Heart right ventricle (tissue), 16 donors: ENCODE data around the gene KIF26B. TPM values are rescaled to one million over a fixed set of nuclear protein-coding genes. Genes with fewer than 3 reads are reported as not detected.

ENCODE experiments used
- ATAC-seq, 8 donors: fragments of 200-7000 bp; cut with Tn5 transposase; one replicate each; pipeline ENCODE4 v1.9.1; 2020; ENCODE audit warnings: mild to moderate bottlenecking in 8 of 8, moderate library complexity in 8 of 8, moderate number of reproducible peaks in 1 of 8
- DNase-seq, 2 donors: peaks; one replicate each; pipeline ENCODE4 v3.0.0-alpha.2; 2020
- H3K27ac ChIP-seq, 10 donors: fragments of 200-600 bp; sonication (generic) in 2 of 10; one replicate each; pipeline versions ENCODE4 v1.5.0 to v1.8.0; 2020 to 2022; ENCODE audit warnings: mild to moderate bottlenecking in 3 of 10
- H3K27me3 ChIP-seq, 7 donors: fragments of 200-600 bp; one replicate each; pipeline ENCODE4 v1.8.0; 2021 to 2022; ENCODE audit warnings: mild to moderate bottlenecking in 2 of 7
- H3K36me3 ChIP-seq, 9 donors: fragments of 200-600 bp; sonication (generic) in 1 of 9; one replicate each; pipeline versions ENCODE4 v1.5.0 to v1.8.0; 2020 to 2022; ENCODE audit warnings: mild to moderate bottlenecking in 2 of 9
- H3K4me1 ChIP-seq, 9 donors: fragments of 200-600 bp; sonication (generic) in 1 of 9; one replicate each; pipeline versions ENCODE4 v1.5.0 to v1.8.0; 2020 to 2022; ENCODE audit warnings: mild to moderate bottlenecking in 4 of 9
- H3K4me3 ChIP-seq, 10 donors: fragments of 200-600 bp; sonication (generic) in 2 of 10; one replicate each; pipeline versions ENCODE4 v1.5.0 to v1.8.0; 2020 to 2022; ENCODE audit warnings: mild to moderate bottlenecking in 7 of 10, moderate library complexity in 2 of 10
- H3K9me3 ChIP-seq, 11 donors: fragments of 200-600 bp in 10 of 11; sonication (generic) in 2 of 11; one replicate each; pipeline versions ENCODE4 v1.5.0 to v1.8.0; 2013 to 2022; ENCODE audit warnings: mild to moderate bottlenecking in 2 of 11, control low read depth in 1 of 11, moderate library complexity in 1 of 11
- CTCF ChIP-seq, 9 donors: fragments of 200-600 bp; sonication (generic) in 2 of 9; IDR thresholded peaks; one replicate each; pipeline versions ENCODE4 v1.5.0 to v1.8.0; 2021 to 2022; ENCODE audit warnings: antibody characterized with exemption in 9 of 9, mild to moderate bottlenecking in 5 of 9, moderate library complexity in 1 of 9
- WGBS, 2 donors: extraction: QIAGEN DNeasy Blood & Tissue Kit; methylation state at CpG; one replicate each; pipeline ENCODE4 v1.1.7; 2013; ENCODE audit warnings: inconsistent platforms in 1 of 2; 5-methylcytosine and 5-hydroxymethylcytosine counted together
- intact Hi-C, 10 donors: fragments of 100-400 bp; cut with DNase I; formaldehyde crosslinking; loops; one replicate each; pipeline versions ENCODE4 v1.11.1 to v1.14.2; 2022
- polyA plus RNA-seq, 2 donors: library from polyadenylated mRNA; stranded (reverse); fragments of 200-250 nt; gene quantifications; one replicate each; pipeline ENCODE4 v1.2.3, GENCODE V29; 2013
- total RNA-seq, 10 donors: library from RNA; stranded (reverse); fragmentation: NEBNext Ultra II Directional in 3 of 10; extraction: Animal tissue kit (Norgen Biotek cat#: 25700) in 3 of 10; gene quantifications; one replicate each; pipeline versions ENCODE4 v1.2.1 to v1.2.4, GENCODE V29; 2021 to 2023
- donor health status: Arrhythmogenic right ventricular cardiomyopathy.
- donor health status: ischemic (EF 13 %, LVEDD 7.1; RV severe dilation, severe dysfunction).
- donor health status: healthy with polysubstance abuse.
- donor health status: DM: no; HTN: yes; CAD: no.
- donor health status: DM: no; HTN: no; CAD: no.
- donor health status: ischemic (EF 25% LVEDD 6.9; RV normal size, moderate dysfunction).
- donor health status: ischemic (EF 25% LVEDD 5.7; RV mildly dilated, moderate dysfunction).
- donor health status: healthy.
- donor health status: DM: yes; HTN: yes; CAD: no.
- donor health status: Ischemic cardiomyopathy.
- donor health status: ischemic (EF 35%, LVEDD 5.7; RV mildly dilated, moderate dysfunction).
- donor health status: nonischemic (EF 11% LVEDD 7.7; RV severe dilation, severe dysfunction).
- donor health status: DM: yes; HTN: yes; CAD: no.
- donor health status: PGD.
- donor health status: ischemic (EF 29% LVEDD 5.4; RV normal size, mild dysfunction).
- donor health status: nonischemic (EF 23%, LVEDD 6.1; RV moderate dilation, normal function).

KIF26B gene
- total and polyA plus RNA-seq, 12 donors = 0.66 to 8.8 (median 2.8) TPM

GRCh38 chr1:245458234-245458633 is 303.4 kb downstream of the KIF26B start:
- no peak for TF ChIP-seq CTCF (IDR thresholded peaks at IDR 0.05)
- Histone ChIP-seq H3K9me3 (no peaks in the 10 kb centered on the region), H3K4me3 (no peak overlapping the region), H3K4me1 (peaks cover 0 to 16% (median 0%) of the 10 kb centered on the region in 9 donors), H3K36me3 (no peaks in the 10 kb centered on the region), H3K27me3 (peaks cover 0 to 30% (median 6%) of the 10 kb centered on the region in 7 donors), H3K27ac (no peak overlapping the region)
- 90% methylated on average over 7 of the region's 7 CpGs for WGBS, 2 donors
- intact Hi-C loops = no loop called here
- DNase-seq = no peak
- no peak for ATAC-seq

- Histone ChIP-seq H3K4me3 (no peak overlapping the region), H3K36me3 (no peaks in the 10 kb centered on the region), H3K9me3 (no peaks in the 10 kb centered on the region), H3K27me3 (peaks cover 0 to 30% (median 6%) of the 10 kb centered on the region in 7 donors), H3K27ac (no peak overlapping the region), H3K4me1 (peaks cover 0 to 16% (median 0%) of the 10 kb centered on the region in 9 donors)
- no peak for DNase-seq
- WGBS, 2 donors = 64 to 71% methylated on average over 4 of the region's 4 CpGs
- intact Hi-C loops = no loop called here
- TF ChIP-seq CTCF (IDR thresholded peaks at IDR 0.05) = no peak
- no peak for ATAC-seq
Measured at GRCh38 chr1:245458761-245459174, 304.0 kb downstream of the KIF26B start.

- Histone ChIP-seq H3K9me3 (no peaks in the 10 kb centered on the region), H3K27ac (no peak overlapping the region), H3K4me3 (no peak overlapping the region), H3K4me1 (peaks cover 0 to 16% (median 0%) of the 10 kb centered on the region in 9 donors), H3K27me3 (peaks cover 0 to 30% (median 6%) of the 10 kb centered on the region in 7 donors), H3K36me3 (no peaks in the 10 kb centered on the region)
- ATAC-seq (no peak), DNase-seq (no peak)
- 96 to 97% methylated on average over 3 of the region's 3 CpGs for WGBS, 2 donors
- no peak for TF ChIP-seq CTCF (IDR thresholded peaks at IDR 0.05)
- intact Hi-C loops = no loop called here
Measured at GRCh38 chr1:245459621-245460020, 304.8 kb downstream of the KIF26B start.

- Histone ChIP-seq H3K27ac (no peak overlapping the region), H3K4me1 (peaks cover 0 to 16% (median 0%) of the 10 kb centered on the region in 9 donors), H3K9me3 (no peaks in the 10 kb centered on the region), H3K4me3 (no peak overlapping the region), H3K36me3 (no peaks in the 10 kb centered on the region), H3K27me3 (peaks cover 0 to 30% (median 6%) of the 10 kb centered on the region in 7 donors)
- TF ChIP-seq CTCF (IDR thresholded peaks at IDR 0.05) = no peak
- no peak for ATAC-seq
- no peak for DNase-seq
- 73% methylated on average over 5 of the region's 5 CpGs for WGBS, 2 donors
- intact Hi-C loops = no loop called here
Measured at GRCh38 chr1:245461681-245462080, 306.9 kb downstream of the KIF26B start.
